ENCODE measurements around the gene MPPED1. TPM values are rescaled to one million over a fixed set of nuclear protein-coding genes. Genes with fewer than 3 reads are reported as not detected.

MPPED1 gene
- total and polyA plus RNA-seq, 5 donors: 0.05 to 0.38 TPM; not detected in 3

- Histone ChIP-seq H3K4me1 (ENCODE audit: control insufficient read depth, insufficient read depth, low read length) (no peaks in the 10 kb centered on the region), H3K27me3 (ENCODE audit: control insufficient read depth, insufficient read depth) (no peaks in the 10 kb centered on the region), H3K4me3 (ENCODE audit: low read length) (no peak overlapping the region), H3K9me3 (ENCODE audit: control insufficient read depth, low read length) (no peaks in the 10 kb centered on the region), H3K27ac (ENCODE audit: low read length) (no peak overlapping the region)
- intact Hi-C loops (cut with DNase I): no loop called here
- 82% methylated on average over 12 of the region's 12 CpGs for WGBS
- DNase-seq: no peak
- ATAC-seq: no peak
These were observed 94.7 kb downstream of the MPPED1 start for GRCh38 chr22:43506487-43506886.

GRCh38 chr22:43507235-43507634 is 95.4 kb downstream of the MPPED1 start:
- Histone ChIP-seq H3K9me3 (ENCODE audit: control insufficient read depth, low read length) (no peaks in the 10 kb centered on the region), H3K27me3 (ENCODE audit: control insufficient read depth, insufficient read depth) (no peaks in the 10 kb centered on the region), H3K4me3 (ENCODE audit: low read length) (no peak overlapping the region), H3K4me1 (ENCODE audit: control insufficient read depth, insufficient read depth, low read length) (no peaks in the 10 kb centered on the region), H3K27ac (ENCODE audit: low read length) (no peak overlapping the region)
- intact Hi-C loops (cut with DNase I): no loop called here
- DNase-seq (no peak), ATAC-seq (no peak)
- 50% methylated on average over 8 of the region's 8 CpGs for WGBS

DNA sequence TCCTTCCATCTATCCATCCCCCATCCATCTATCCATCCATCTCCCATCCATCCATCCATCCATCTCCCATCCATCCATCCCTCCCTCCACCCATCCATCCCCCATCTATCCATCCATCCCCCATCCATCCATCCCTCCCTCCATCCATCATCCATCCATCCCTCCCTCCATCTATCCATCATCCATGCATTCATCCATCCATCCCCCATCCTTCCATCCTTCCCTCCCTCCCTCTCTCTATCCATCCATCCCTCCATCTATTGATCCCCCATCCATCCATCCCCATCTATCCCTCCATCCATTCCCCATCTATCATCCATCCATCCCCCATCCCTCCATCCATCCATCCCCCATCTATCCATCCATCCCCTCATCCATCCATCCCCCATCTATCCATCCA is 96.7 kb downstream of the MPPED1 start:
- Histone ChIP-seq H3K9me3 (ENCODE audit: control insufficient read depth, low read length) (no peaks in the 10 kb centered on the region), H3K27ac (ENCODE audit: low read length) (no peak overlapping the region), H3K27me3 (ENCODE audit: control insufficient read depth, insufficient read depth) (no peaks in the 10 kb centered on the region), H3K4me3 (ENCODE audit: low read length) (no peak overlapping the region), H3K4me1 (ENCODE audit: control insufficient read depth, insufficient read depth, low read length) (no peaks in the 10 kb centered on the region)
- ATAC-seq (no peak), DNase-seq (no peak)
- intact Hi-C loops (cut with DNase I): no loop called here

DNA sequence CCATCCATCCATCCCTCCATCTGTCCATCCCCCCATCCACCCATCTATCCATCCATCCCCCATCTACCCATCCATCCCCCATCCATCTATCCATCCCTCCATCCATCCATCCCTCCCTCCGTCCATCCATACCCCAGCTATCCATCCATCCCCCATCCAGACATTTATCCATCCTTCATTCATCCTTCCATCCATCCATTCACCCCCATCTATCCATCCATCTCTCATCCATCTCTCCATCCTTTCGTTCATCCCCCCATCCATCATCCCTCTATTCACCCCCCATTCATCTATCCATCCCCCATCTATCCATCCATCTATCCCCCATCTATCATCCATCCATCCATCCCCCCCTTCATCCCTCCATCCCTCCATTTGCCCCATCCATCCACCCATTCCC is 97.5 kb downstream of the MPPED1 start:
- no peak for DNase-seq
- Histone ChIP-seq H3K9me3 (ENCODE audit: control insufficient read depth, low read length) (no peaks in the 10 kb centered on the region), H3K27ac (ENCODE audit: low read length) (no peak overlapping the region), H3K27me3 (ENCODE audit: control insufficient read depth, insufficient read depth) (no peaks in the 10 kb centered on the region), H3K4me3 (ENCODE audit: low read length) (no peak overlapping the region), H3K4me1 (ENCODE audit: control insufficient read depth, insufficient read depth, low read length) (no peaks in the 10 kb centered on the region)
- 87% methylated on average over 2 of the region's 2 CpGs for WGBS
- no peak for ATAC-seq
- intact Hi-C loops (cut with DNase I): no loop called here

DNA sequence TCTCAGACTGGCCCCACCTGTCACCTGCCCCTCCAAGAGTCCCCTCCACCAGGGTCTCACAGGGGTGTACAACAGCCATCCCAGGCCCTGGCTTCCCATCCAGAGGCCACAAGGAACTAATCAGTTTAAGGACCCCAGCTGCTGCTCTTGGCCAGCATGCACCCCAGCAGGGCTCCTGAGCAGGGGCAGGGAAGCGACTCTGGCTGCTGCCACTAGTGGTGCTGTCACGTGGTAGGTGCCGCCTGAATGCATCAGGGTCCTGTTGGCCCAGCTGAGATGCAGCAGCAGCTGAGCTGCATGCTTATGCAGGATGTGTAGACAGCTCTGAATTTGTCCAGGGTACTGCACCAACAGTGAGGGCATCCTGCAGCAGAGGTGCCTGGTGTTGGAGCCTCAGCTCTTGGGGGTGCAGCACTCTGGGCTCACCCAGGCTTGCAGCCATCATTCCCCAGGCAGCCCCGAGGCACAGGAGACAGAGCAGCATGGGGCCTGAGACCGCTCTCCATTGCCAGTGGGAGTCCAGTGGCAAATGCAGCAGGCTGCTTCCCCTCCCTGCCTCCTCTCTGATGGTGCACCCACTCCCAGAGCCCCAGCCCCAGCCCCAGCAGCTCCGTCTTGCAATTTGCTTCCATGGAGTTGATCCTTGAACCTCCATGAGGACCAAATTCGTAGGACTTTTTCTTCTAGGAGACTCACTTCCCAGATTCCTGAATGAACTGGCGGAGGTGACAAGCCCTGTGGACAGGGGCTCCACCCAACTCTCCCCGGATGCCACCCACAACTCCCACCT is 98.7 kb downstream of the MPPED1 start:
- WGBS: 74% methylated on average over 9 of the region's 9 CpGs
- ATAC-seq (no peak), DNase-seq (no peak)
- intact Hi-C loops (cut with DNase I): no loop called here
- Histone ChIP-seq H3K27ac (ENCODE audit: low read length) (no peak overlapping the region), H3K27me3 (ENCODE audit: control insufficient read depth, insufficient read depth) (no peaks in the 10 kb centered on the region), H3K4me3 (ENCODE audit: low read length) (no peak overlapping the region), H3K9me3 (ENCODE audit: control insufficient read depth, low read length) (no peaks in the 10 kb centered on the region), H3K4me1 (ENCODE audit: control insufficient read depth, insufficient read depth, low read length) (no peaks in the 10 kb centered on the region)

GRCh38 chr22:43511276-43511910 is 99.6 kb downstream of the MPPED1 start:
- ATAC-seq: no peak
- intact Hi-C loops (cut with DNase I): no loop called here
- Histone ChIP-seq H3K4me3 (ENCODE audit: low read length) (no peak overlapping the region), H3K9me3 (ENCODE audit: control insufficient read depth, low read length) (no peaks in the 10 kb centered on the region), H3K27ac (ENCODE audit: low read length) (no peak overlapping the region), H3K4me1 (ENCODE audit: control insufficient read depth, insufficient read depth, low read length) (no peaks in the 10 kb centered on the region), H3K27me3 (ENCODE audit: control insufficient read depth, insufficient read depth) (no peaks in the 10 kb centered on the region)
- no peak for DNase-seq
- WGBS: 81% methylated on average over 16 of the region's 16 CpGs

DNA sequence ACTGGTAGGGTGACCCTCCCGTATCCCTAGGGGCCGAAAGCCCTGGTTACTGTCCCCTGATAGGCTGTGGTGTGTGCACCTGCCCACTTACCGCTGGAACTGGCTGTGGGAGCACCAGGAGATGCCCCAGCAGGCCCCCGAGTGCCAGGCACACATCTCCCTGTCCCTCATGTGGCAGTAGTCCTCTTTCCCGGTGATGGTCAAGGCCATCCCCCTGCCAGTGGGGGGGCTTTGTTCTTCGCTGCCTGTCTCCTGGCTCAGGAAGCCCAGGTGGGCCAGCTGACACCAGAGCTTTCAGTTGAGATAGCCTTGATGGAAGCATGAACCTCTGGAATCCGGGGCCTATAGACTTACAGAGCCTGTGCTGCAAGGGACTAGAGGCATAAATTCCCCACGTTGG is 100.5 kb downstream of the MPPED1 start:
- no peak for DNase-seq
- H3K27me3 ChIP-seq (ENCODE audit: control insufficient read depth, insufficient read depth): no peaks in the 10 kb centered on the region

GRCh38 chr22:43514476-43515157 is 102.8 kb downstream of the MPPED1 start:
- Histone ChIP-seq H3K9me3 (ENCODE audit: control insufficient read depth, low read length) (no peaks in the 10 kb centered on the region), H3K27me3 (ENCODE audit: control insufficient read depth, insufficient read depth) (no peaks in the 10 kb centered on the region), H3K27ac (ENCODE audit: low read length) (no peak overlapping the region), H3K4me1 (ENCODE audit: control insufficient read depth, insufficient read depth, low read length) (no peaks in the 10 kb centered on the region), H3K4me3 (ENCODE audit: low read length) (no peak overlapping the region)
- no peak for DNase-seq
- WGBS: 81% methylated on average over 31 of the region's 31 CpGs
- intact Hi-C loops (cut with DNase I): no loop called here
- ATAC-seq: no peak

More for the DNA sequence above, 100.5 kb downstream of the MPPED1 start:
- ATAC-seq: no peak
- WGBS: 76% methylated on average over 8 of the region's 8 CpGs
- H3K4me3 ChIP-seq (ENCODE audit: low read length): no peak overlapping the region
- no peaks in the 10 kb centered on the region for H3K4me1 ChIP-seq (ENCODE audit: control insufficient read depth, insufficient read depth, low read length)
- no peaks in the 10 kb centered on the region for H3K9me3 ChIP-seq (ENCODE audit: control insufficient read depth, low read length)
- no peak overlapping the region for H3K27ac ChIP-seq (ENCODE audit: low read length)
- intact Hi-C loops (cut with DNase I): no loop called here

GRCh38 chr22:43515411-43515810 is 103.6 kb downstream of the MPPED1 start:
- DNase-seq: no peak
- H3K9me3 ChIP-seq (ENCODE audit: control insufficient read depth, low read length): no peaks in the 10 kb centered on the region
- no peaks in the 10 kb centered on the region for H3K27me3 ChIP-seq (ENCODE audit: control insufficient read depth, insufficient read depth)
- H3K4me3 ChIP-seq (ENCODE audit: low read length): no peak overlapping the region
- intact Hi-C loops (cut with DNase I): no loop called here
- ATAC-seq: no peak
- WGBS: 84% methylated on average over 8 of the region's 8 CpGs
- no peak overlapping the region for H3K27ac ChIP-seq (ENCODE audit: low read length)
- no peaks in the 10 kb centered on the region for H3K4me1 ChIP-seq (ENCODE audit: control insufficient read depth, insufficient read depth, low read length)

- ATAC-seq: no peak
- H3K9me3 ChIP-seq (ENCODE audit: control insufficient read depth, low read length): no peaks in the 10 kb centered on the region
These were observed 104.1 kb downstream of the MPPED1 start for GRCh38 chr22:43515902-43516301.

DNA sequence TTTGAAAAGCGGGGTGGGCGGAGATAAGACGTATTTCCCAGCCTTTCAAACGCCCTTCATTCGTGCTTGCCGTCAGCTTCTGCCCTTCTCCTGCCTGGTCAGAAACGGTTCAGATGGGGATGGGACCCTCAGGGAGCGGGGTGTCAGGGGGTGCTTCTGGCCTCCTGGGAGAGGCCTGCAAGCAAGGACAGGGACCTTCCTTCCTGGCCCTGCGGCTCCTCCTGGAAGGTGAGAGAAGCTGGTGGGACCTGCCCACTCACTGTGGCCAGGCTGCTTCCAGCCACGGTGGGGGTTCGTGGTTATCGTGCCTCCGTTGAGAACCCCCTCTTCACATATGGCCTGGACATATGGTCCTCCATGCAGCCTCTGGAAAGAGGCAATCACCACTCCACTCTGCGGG is 104.6 kb downstream of the MPPED1 start:
- 80% methylated on average over 14 of the region's 14 CpGs for WGBS

More at GRCh38 chr22:43515902-43516301, 104.1 kb downstream of the MPPED1 start:
- Histone ChIP-seq H3K4me3 (ENCODE audit: low read length) (no peak overlapping the region), H3K27me3 (ENCODE audit: control insufficient read depth, insufficient read depth) (no peaks in the 10 kb centered on the region), H3K27ac (ENCODE audit: low read length) (no peak overlapping the region), H3K4me1 (ENCODE audit: control insufficient read depth, insufficient read depth, low read length) (no peaks in the 10 kb centered on the region)
- DNase-seq: no peak
- 64% methylated on average over 13 of the region's 13 CpGs for WGBS
- intact Hi-C loops (cut with DNase I): no loop called here

More for the DNA sequence above, 104.6 kb downstream of the MPPED1 start:
- no peak for ATAC-seq
- H3K9me3 ChIP-seq (ENCODE audit: control insufficient read depth, low read length): no peaks in the 10 kb centered on the region
- no peak overlapping the region for H3K27ac ChIP-seq (ENCODE audit: low read length)
- H3K4me3 ChIP-seq (ENCODE audit: low read length): no peak overlapping the region
- intact Hi-C loops (cut with DNase I): no loop called here
- H3K4me1 ChIP-seq (ENCODE audit: control insufficient read depth, insufficient read depth, low read length): no peaks in the 10 kb centered on the region
- no peaks in the 10 kb centered on the region for H3K27me3 ChIP-seq (ENCODE audit: control insufficient read depth, insufficient read depth)
- DNase-seq: no peak
